Motor neuron (in vitro differentiated cells): Measurements from ENCODE around the gene S100A5. TPM values are rescaled to one million over a fixed set of nuclear protein-coding genes. Genes with fewer than 3 reads are reported as not detected.
"Not testable (repeated sequence)": the region's sequence is repeated elsewhere in the genome, so short reads cannot be mapped to it uniquely, and the experiment has no call there.

Source experiments
- ATAC-seq, 8 experiments: fragments of 200-7000 bp; cut with Tn5 transposase; replicated peaks in 6 of 8; 2 replicates each; pipeline ENCODE4 v1.8.0; 2021; ENCODE audit warnings: mild to moderate bottlenecking in 8 of 8, moderate library complexity in 8 of 8
- H3K27ac ChIP-seq, 2 donors: fragments of 250-450 bp; sonication (Bioruptor Pico); 2 replicates each; pipeline ENCODE4 v1.9.0; 2021; ENCODE audit warnings: antibody characterized with exemption in 2 of 2, mild to moderate bottlenecking in 2 of 2, moderate library complexity in 1 of 2
- H3K4me1 ChIP-seq, 2 donors: fragments of 250-450 bp; sonication (Bioruptor Pico); replicated peaks in 1 of 2; 2 replicates each; pipeline ENCODE4 v1.6.1; 2021; ENCODE audit warnings: antibody characterized with exemption in 2 of 2, mild to moderate bottlenecking in 2 of 2, moderate library complexity in 1 of 2
- H3K4me3 ChIP-seq, 5 donors: fragments of 250-450 bp; sonication (Bioruptor Pico); 2 replicates each; pipeline ENCODE4 v1.9.0; 2021; ENCODE audit warnings: antibody characterized with exemption in 5 of 5, mild to moderate bottlenecking in 5 of 5, moderate library complexity in 4 of 5
- WGBS, 10 experiments: fragments of 450-650 bp; shearing (Covaris generic); methylation state at CpG; one replicate each; pipeline ENCODE4 v1.0.0; 2022; 5-methylcytosine and 5-hydroxymethylcytosine counted together
- in situ Hi-C, 9 experiments: fragments of 400-800 bp; cut with MboI; loops; one replicate each; pipeline ENCODE4 v1.15.0; 2021; ENCODE audit warnings: low sequenced_read_pairs in 9 of 9, low pct_unique_long_range_greater_than_20kb in 2 of 9; ENCODE audit not compliant: unreplicated experiment in 9 of 9
- total RNA-seq, 8 experiments: library from RNA; unstranded; fragments of 300-600 nt; gene quantifications; 2 replicates each; pipeline versions ENCODE4 v1.2.3 to v1.2.4, GENCODE V29; 2022

Gene S100A5
- not detected for total RNA-seq

GRCh38 chr1:153540394-153541361 is at the start of gene S100A5:
S100A5 (minus strand) TSS chr1:153540934; CDS start chr1:153540191, 743 bp downstream.
- peak in 1 of 8 experiments; percentile 0 for ATAC-seq
- Histone ChIP-seq H3K4me1 (peaks cover 14 to 23% of the 10 kb centered on the region in 2 donors), H3K27ac (no peak within 1 kb of the TSS), H3K4me3 (no peak within 1 kb of the TSS)
- in situ Hi-C loops, result no loop called here
- whole genome bisulfite sequencing, 10 experiments, result 79 to 92% (median 82%) methylated on average over 2 to 9 of the region's 11 CpGs; no CpG with 5 or more reads in 5 of the 10 experiments

- Histone ChIP-seq H3K27ac (no peak overlapping the region), H3K4me3 (no peak overlapping the region), H3K4me1 (peaks cover 8 to 12% of the 10 kb centered on the region in 2 donors)
- ATAC-seq, result no peak
- in situ Hi-C loops, result no loop called here
- 65 to 97% (median 86%) methylated on average over 2 of the region's 2 CpGs; no CpG with 5 or more reads in 1 of the 10 experiments for WGBS, 10 experiments
Measured at GRCh38 chr1:153588482-153588881, 47.7 kb upstream of the S100A5 start.

- ATAC-seq, in situ Hi-C loops, H3K4me3 ChIP-seq: not testable (repeated sequence)
Measured at GRCh38 chr1:153588033-153588432, 47.3 kb upstream of the S100A5 start.

GRCh38 chr1:153587314-153587713 is 46.6 kb upstream of the S100A5 start:
- Histone ChIP-seq H3K4me1 (peaks cover 3 to 4% of the 10 kb centered on the region in 2 donors), H3K27ac (no peak overlapping the region), H3K4me3 (no peak overlapping the region)
- WGBS, 10 experiments, result 17 to 100% (median 75%) methylated on average over 1 to 4 of the region's 5 CpGs; no CpG with 5 or more reads in 1 of the 10 experiments
- peak in 1 of 8 experiments; percentile 35 for ATAC-seq
- in situ Hi-C loops, result no loop called here

More at GRCh38 chr1:153588033-153588432, 47.3 kb upstream of the S100A5 start:
- not testable (repeated sequence) for H3K4me1 ChIP-seq, H3K27ac ChIP-seq
- WGBS, 10 experiments, result 85 to 100% (median 91%) methylated on average over 1 to 10 of the region's 10 CpGs

- no peak overlapping the region for H3K4me3 ChIP-seq
- WGBS, 10 experiments, result 0 to 71% (median 44%) methylated on average over 1 of the region's 1 CpG; no CpG with 5 or more reads in 1 of the 10 experiments
- peaks cover 0 to 4% of the 10 kb centered on the region in 2 donors for H3K4me1 ChIP-seq
- no peak for ATAC-seq
- in situ Hi-C loops, result no loop called here
- H3K27ac ChIP-seq, result no peak overlapping the region
Measured at GRCh38 chr1:153586347-153586746, 45.6 kb upstream of the S100A5 start.

GRCh38 chr1:153585006-153585405 is 44.3 kb upstream of the S100A5 start:
- H3K4me1 ChIP-seq, result peaks cover 0 to 4% of the 10 kb centered on the region in 2 donors
- no peak for ATAC-seq
- WGBS, 10 experiments, result 60 to 100% (median 92%) methylated on average over 1 of the region's 1 CpG; no CpG with 5 or more reads in 3 of the 10 experiments
- in situ Hi-C loops, result no loop called here
- no peak overlapping the region for H3K27ac ChIP-seq
- H3K4me3 ChIP-seq, result no peak overlapping the region

- Histone ChIP-seq H3K27ac (no peak overlapping the region), H3K4me1 (peaks cover 0 to 4% of the 10 kb centered on the region in 2 donors), H3K4me3 (no peak overlapping the region)
- 7 to 96% (median 78%) methylated on average over 2 of the region's 2 CpGs; no CpG with 5 or more reads in 2 of the 10 experiments for WGBS, 10 experiments
- ATAC-seq, result no peak
- in situ Hi-C loops, result no loop called here
Measured at GRCh38 chr1:153583976-153584375, 43.2 kb upstream of the S100A5 start.

GRCh38 chr1:153583514-153583913 is 42.8 kb upstream of the S100A5 start:
- H3K4me3 ChIP-seq, H3K4me1 ChIP-seq, H3K27ac ChIP-seq, in situ Hi-C loops, ATAC-seq: not testable (repeated sequence)
- 29 to 100% (median 76%) methylated on average over 1 to 2 of the region's 3 CpGs for WGBS, 10 experiments

GRCh38 chr1:153582836-153583235 is 42.1 kb upstream of the S100A5 start:
- H3K27ac ChIP-seq, in situ Hi-C loops, H3K4me1 ChIP-seq, ATAC-seq, H3K4me3 ChIP-seq: not testable (repeated sequence)
- WGBS, 10 experiments, result no CpG with 5 or more reads among the region's 34 CpGs

GRCh38 chr1:153578936-153579335 is 38.2 kb upstream of the S100A5 start:
- no peak for ATAC-seq
- H3K4me1 ChIP-seq, result peaks cover 4 to 9% of the 10 kb centered on the region in 2 donors
- in situ Hi-C loops, result no loop called here
- WGBS, 10 experiments, result 14 to 89% (median 75%) methylated on average over 1 to 3 of the region's 3 CpGs; no CpG with 5 or more reads in 2 of the 10 experiments
- no peak overlapping the region for H3K4me3 ChIP-seq
- no peak overlapping the region for H3K27ac ChIP-seq

- in situ Hi-C loops, result no loop called here
- ATAC-seq, result peak in 4 of 8 experiments; percentile 26 to 49 (median 40)
- H3K4me3 ChIP-seq, result no peak overlapping the region
- H3K4me1 ChIP-seq, result peaks cover under 1 to 9% of the 10 kb centered on the region in 2 donors
- H3K27ac ChIP-seq, result no peak overlapping the region
Measured at GRCh38 chr1:153578490-153578889, 37.8 kb upstream of the S100A5 start.

- WGBS, 10 experiments, result 47 to 100% (median 79%) methylated on average over 1 to 8 of the region's 9 CpGs; no CpG with 5 or more reads in 6 of the 10 experiments
- Histone ChIP-seq H3K4me3 (no peak overlapping the region), H3K4me1 (peaks cover 0 to 9% of the 10 kb centered on the region in 2 donors), H3K27ac (no peak overlapping the region)
- in situ Hi-C loops, result no loop called here
- peak in 2 of 8 experiments; percentile 28 to 66 for ATAC-seq
Measured at GRCh38 chr1:153577624-153578051, 36.9 kb upstream of the S100A5 start.

- no peak for ATAC-seq
- Histone ChIP-seq H3K27ac (no peak overlapping the region), H3K4me1 (peaks cover 0 to 9% of the 10 kb centered on the region in 2 donors), H3K4me3 (no peak overlapping the region)
- in situ Hi-C loops, result no loop called here
- 64 to 100% (median 82%) methylated on average over 1 to 4 of the region's 4 CpGs; no CpG with 5 or more reads in 3 of the 10 experiments for WGBS, 10 experiments
Measured at GRCh38 chr1:153577138-153577537, 36.4 kb upstream of the S100A5 start.
